ENCODE data around the gene C1QL1. TPM values are rescaled to one million over a fixed set of nuclear protein-coding genes. Genes with fewer than 3 reads are reported as not detected.

The C1QL1 gene
- total and polyA plus RNA-seq, 2 donors (not counting 3 experiments of a cell fraction or from before 2014, with no cell fraction given): 0.35 to 0.72 TPM

DNA sequence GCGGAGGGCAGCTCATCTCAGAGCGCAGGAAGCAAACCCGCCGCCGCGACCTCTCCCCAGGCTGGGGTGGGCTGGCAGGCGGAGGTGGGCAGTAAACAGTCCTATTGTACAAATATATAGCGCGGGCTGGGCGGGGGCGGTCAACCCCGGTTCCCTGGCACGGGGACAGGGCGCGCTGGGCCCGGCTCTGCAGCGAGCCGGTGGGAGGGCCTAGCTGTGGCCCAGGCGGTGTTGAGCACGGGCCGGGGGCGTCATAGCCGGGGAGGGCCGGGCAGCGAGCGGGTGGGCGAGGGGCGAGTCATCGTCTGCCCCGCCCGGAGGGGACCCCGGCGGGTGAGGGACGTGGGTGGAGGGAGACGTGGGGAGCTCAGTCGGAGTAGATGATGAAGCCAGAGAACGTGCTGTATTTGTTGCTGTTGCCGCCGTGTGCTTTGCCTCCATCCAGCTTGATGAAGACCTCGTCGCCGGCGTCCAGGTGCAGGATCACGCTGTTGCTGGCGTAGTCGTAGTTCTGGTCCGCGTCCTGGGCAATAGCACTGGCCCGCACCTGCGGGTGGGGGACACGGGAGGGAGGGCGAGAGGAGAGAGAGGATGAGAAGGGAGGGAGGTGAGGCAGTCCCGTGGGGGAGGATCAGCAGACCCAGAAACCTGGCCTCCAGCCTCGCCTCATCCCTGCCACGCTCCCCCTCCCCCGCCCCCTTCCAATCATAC lies 8.1 kb downstream of the C1QL1 start:
- no peaks in the 10 kb centered on the region for H3K4me1 ChIP-seq (ENCODE audit: control insufficient read depth, extremely low read depth, insufficient read depth, low read length)
- H4K20me1 ChIP-seq (replicated peaks; ENCODE audit: control insufficient read depth, extremely low read depth, insufficient read depth, low read length): no peaks in the 10 kb centered on the region
- H3K9ac ChIP-seq (replicated peaks; ENCODE audit: extremely low read depth, insufficient read depth, low read length): no peak overlapping the region
- ChIA-PET CTCF (interaction anchor here (1.3 to 1.4 kb wide), 4 partner anchors 8 to 59 kb away, joined by 3 to 6 read pairs (median 4); partner anchors contain the start of gene C1QL1), POLR2A (interaction anchor here (1.0 kb wide), 1 partner anchor 11 kb away, joined by 4 read pairs; no protein-coding TSS in a partner anchor)
- dilution Hi-C loops (cut with MboI; ENCODE audit: extremely low pct_ligation_motif_present, low sequenced_read_pairs): no loop called here
- H3K79me2 ChIP-seq (ENCODE audit: control insufficient read depth, insufficient read depth, low read length): no peaks in the 10 kb centered on the region
- no TSS peak for BruUV-seq (replicated peaks)
- no peaks in the 10 kb centered on the region for H3K36me3 ChIP-seq (ENCODE audit: control insufficient read depth in 2 of 2, extremely low read depth in 1 of 2, insufficient read depth in 2 of 2, low read length in 2 of 2)
- H3K27me3 ChIP-seq (ENCODE audit: control insufficient read depth in 2 of 2, insufficient read depth in 2 of 2, low read length in 2 of 2): peaks cover 15% of the 10 kb centered on the region in 2 experiments
- H2AFZ ChIP-seq (ENCODE audit: low read depth, low read length): peak overlapping the region; percentile 70
- peak overlapping the region; percentile 12 for H3K4me2 ChIP-seq (ENCODE audit: insufficient read depth, low read length)
- peak overlapping the region in 1 of 3 experiments; percentile 25 for H3K4me3 ChIP-seq (replicated peaks in 1 of 3; ENCODE audit: insufficient read depth in 1 of 3, low read depth in 1 of 3, low read length in 3 of 3)
- FAIRE-seq: peak; percentile 38
- TF ChIP-seq, protein P1, sequence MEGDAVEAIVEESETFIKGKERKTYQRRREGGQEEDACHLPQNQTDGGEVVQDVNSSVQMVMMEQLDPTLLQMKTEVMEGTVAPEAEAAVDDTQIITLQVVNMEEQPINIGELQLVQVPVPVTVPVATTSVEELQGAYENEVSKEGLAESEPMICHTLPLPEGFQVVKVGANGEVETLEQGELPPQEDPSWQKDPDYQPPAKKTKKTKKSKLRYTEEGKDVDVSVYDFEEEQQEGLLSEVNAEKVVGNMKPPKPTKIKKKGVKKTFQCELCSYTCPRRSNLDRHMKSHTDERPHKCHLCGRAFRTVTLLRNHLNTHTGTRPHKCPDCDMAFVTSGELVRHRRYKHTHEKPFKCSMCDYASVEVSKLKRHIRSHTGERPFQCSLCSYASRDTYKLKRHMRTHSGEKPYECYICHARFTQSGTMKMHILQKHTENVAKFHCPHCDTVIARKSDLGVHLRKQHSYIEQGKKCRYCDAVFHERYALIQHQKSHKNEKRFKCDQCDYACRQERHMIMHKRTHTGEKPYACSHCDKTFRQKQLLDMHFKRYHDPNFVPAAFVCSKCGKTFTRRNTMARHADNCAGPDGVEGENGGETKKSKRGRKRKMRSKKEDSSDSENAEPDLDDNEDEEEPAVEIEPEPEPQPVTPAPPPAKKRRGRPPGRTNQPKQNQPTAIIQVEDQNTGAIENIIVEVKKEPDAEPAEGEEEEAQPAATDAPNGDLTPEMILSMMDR (IDR thresholded peaks at IDR 0.05; ENCODE audit: extremely low read depth in 1 of 2, insufficient read depth in 1 of 2, low read depth in 1 of 2, low read length in 2 of 2): no peak
- TF ChIP-seq POLR2A (IDR thresholded peaks at IDR 0.05; ENCODE audit: low read depth, low read length) (no peak), JUN (IDR thresholded peaks at IDR 0.05; ENCODE audit: borderline replicate concordance, insufficient read depth, insufficient read length, low read depth) (no peak), POLR2AphosphoS5 (IDR thresholded peaks at IDR 0.05; ENCODE audit: insufficient read depth, low read depth, low read length) (no peak), MYC (IDR thresholded peaks at IDR 0.05; ENCODE audit: low read depth, low read length) (no peak), MAX (IDR thresholded peaks at IDR 0.05; ENCODE audit: insufficient read depth, insufficient read length) (no peak), EZH2 (IDR thresholded peaks at IDR 0.05; ENCODE audit: borderline replicate concordance, low read depth, low read length, severe bottlenecking) (peak; percentile 29)
- intact Hi-C loops (cut with micrococcal nuclease): no loop called here
- H3K27ac ChIP-seq (ENCODE audit: insufficient read depth, low read depth, low read length): no peak overlapping the region
- H3K9me1 ChIP-seq (replicated peaks; ENCODE audit: control insufficient read depth, extremely low read depth, insufficient read depth, low read length): no peaks in the 10 kb centered on the region
- no peak for DNase-seq (ENCODE audit: low read depth, low spot score)
- no peaks in the 10 kb centered on the region for H3K9me3 ChIP-seq (replicated peaks; ENCODE audit: control insufficient read depth, insufficient read depth, low read length)
